ENCODE measurements around the gene BCL11B.

The BCL11B gene

DNA sequence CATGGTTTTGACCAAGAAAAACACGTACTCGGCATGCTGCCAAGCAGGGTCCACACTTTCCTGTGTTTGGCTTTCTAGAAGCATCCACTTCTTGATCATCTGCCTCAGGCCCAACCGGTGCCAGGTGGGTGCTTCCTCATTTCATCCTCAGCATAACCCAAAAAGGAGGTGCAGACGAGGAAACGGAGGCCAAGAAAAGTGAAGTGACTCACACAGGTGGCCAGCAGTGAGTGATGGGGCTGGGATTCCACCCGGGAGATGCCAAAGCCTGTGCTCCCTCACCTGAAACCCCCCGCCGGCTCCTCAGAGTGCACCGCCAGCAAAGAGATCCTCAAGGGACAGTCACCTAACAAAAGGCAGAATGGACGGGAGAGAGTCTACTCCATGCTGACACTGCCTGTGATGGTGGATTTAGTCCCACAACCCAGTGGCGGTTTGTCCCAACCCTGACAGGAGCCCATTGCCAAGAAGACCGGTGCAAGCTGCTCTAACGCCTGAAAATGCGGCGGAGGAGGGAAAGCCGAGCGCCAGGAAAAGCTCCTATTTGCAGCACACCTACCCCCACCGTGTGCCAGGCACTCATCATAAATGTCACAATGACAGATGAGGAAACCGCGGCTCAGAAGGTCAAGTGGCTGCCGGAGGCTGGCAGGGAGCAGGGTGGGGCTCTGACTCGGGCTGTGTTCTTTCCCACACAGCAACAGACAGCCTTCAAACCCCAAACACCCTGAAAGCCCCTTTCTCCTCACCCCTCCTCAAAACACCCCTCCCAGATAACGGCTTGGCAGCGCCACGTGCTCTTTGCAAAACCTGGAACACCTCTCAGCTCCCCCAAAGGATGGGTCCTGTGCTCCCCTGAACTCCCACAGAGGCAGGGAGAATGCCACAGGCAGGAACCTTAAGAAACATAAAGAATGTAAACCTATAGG is 18.8 kb downstream of the BCL11B start:
- no peak for DNase-seq

DNA sequence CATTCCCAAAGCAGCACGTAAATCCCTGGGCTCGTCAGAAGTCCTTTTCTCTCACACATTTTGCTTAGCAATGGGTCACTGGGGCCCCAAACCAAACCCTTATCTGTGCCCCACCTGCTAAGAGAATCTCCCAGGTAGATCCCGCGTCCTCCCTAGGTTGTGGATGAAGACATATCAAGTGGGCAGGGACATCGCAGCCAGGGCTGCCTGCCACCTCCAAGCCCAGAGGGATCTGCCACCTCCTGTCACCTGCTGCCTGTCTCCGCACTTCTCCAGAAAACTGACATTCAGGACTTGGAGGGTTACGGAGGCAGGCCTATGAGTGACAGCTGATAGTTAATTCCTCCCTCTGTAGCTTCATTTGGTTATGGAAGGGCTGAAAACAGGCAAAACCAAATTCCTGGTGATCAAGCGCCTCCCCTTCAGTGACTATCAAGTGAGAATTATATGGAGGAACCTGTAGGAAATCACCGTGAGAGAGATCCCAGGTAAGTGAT is 19.5 kb downstream of the BCL11B start:
- no peak for DNase-seq

DNA sequence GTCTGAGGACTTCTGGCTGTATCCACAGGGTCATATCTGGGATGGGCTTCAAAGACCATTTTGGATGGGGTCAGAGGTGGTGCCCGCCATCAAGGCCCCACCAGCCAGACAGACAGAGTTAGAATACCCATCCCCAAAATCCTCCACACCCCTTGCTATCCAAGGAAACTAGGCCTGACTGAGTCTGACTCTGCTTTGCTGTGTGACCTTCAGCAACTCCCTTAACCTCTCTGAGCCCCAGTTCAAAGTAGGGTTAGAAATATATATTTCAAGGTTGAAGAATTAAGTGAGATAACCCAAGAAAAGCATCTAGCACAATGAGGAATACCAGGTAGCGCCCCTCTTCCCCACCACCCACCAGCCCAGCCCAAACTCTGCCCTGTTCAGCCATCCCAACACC is 20.3 kb downstream of the BCL11B start:
- no peak for DNase-seq

DNA sequence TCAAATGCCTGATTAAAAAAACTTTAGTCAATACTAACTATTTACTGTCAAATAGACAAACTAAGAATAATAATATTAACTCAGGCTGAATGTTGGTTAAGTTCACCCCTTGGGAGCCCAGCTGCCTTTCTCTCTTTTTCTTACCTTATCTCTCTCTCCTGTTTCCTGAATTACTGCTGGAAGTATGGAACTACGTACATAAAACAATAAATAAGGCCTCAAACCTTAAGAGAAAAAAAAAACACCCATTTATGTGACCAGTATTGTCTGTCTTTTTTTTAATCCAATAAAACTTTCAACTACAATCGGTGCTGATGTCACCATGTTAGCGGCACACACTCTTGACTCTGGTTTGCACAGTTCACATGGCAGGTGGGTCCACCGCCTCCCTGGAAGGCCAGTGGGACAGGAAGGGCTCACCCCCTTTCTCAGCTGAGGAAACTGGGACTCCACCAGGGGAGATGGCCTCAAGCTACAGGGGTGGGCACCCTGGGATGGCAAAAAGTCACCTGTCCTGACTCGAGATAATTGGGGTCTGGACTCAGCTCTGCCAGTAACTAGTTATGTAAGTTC is 21.3 kb downstream of the BCL11B start:
- DNase-seq = no peak

DNA sequence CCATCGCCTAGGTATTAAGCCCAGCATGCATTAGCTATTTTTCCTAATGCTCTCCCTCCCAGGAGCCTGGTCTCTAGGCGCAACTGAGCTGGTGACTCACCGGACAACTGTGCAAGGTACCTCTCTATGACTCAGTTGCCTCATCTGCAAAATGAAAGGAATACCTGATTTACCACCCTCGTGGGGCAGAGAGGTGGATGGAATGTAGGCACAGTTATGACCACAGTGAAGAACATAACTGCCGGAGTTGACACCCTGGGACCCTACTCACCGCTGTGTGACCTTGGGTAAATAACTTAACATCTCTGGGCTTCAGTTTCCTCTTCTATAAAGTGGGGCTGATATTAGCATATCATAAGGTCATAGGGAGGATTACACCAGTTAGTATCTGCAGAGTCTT is 22.6 kb downstream of the BCL11B start:
- no peak for DNase-seq

DNA sequence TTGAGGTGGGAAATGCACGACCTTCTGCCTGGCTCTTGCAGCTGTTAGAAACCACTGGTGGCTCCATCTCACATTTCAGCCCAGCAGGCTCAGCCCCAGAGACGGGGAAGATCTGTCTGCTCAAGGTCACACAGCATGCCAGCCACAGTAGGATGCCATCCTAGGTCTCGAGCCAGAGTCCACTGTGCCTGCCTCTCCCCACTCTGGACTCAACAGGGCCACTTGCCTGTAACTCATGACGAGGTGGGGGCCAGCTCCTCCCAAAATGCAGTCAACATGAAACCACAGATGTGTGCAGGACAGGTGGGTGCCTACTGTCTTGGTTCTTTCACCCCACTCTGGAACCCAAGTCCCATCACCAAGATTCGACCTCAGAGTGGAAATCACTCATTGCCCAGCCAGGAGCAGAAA is 23.2 kb downstream of the BCL11B start:
- DNase-seq = no peak

DNA sequence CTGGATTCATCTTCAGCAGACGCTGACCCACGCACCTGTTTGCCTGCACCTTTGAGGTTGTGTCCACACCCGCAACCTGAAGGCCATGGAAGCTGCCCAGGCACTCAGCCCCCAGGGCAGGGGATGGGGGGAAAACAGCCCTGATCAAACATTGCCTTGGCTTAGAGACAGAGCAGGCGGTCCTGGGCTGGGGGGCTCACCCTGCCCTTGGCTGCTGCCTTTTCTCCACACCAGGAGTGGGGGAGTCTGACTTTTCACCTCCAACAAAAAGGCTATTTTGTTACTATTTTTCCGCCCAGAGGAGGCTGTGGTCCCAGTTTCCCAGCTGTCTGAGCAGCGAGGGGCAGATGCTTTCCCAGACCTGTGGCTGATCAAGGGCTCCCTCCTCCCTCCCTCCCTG is 24.2 kb downstream of the BCL11B start:
- DNase-seq = no peak

DNA sequence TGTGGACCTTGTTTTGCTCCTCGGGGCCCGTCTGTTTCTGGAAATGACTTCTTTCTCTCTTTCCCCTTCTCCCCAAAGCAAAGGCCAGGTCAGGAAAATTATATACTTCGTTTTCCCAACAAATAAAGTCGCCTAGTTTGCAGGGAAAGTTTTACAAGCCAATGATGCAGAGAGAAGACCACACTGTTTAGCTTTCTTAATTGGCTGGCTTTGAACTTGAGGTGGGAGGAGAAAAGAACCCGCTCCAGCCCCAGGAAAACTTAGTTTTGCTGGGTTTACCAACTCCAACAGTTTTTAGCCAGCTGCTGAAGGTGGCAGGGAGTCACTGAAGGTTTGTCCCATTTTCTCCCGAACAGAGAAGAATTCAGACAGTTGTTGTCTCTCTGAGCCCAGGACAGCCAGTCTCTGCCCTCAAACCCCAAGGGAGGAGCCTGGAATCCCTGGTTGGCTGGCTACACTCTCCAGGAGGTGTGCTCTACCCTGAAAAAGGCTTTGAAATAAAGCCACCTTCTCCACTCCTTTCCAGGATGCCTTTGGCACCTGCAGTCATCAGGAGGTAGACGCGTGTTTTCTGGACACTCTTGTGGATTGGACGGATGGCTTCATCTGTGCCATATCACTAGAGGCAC is 24.8 kb downstream of the BCL11B start:
- no peak for DNase-seq

DNA sequence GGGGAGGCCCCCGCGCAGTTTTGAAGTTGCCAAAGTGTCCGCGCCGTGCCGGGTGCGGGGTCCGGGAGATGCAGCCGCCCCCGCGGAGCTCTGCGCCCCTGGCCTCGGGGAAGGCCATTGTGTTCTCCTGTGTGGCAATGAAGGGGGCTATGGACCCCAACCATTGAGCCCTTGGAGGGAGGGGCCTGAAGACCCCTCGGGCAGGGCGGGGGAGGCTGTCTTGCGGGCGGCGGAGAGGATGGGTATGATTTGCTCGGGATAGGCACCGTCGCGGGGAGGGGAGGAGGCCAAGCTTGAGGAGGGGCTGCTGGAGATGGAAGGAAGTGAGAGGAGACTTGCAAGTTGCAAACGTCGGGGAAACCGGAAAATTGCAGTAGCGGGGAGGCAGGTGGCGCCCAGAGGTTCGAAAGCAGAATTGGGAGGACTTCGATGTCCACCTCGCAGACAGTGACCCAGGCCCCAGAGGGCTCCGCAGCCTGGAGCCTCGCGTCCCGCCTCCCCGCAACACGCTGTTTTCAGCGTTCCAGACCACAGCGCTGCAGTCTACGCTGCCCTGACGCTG is 25.4 kb downstream of the BCL11B start:
- no peak for DNase-seq

DNA sequence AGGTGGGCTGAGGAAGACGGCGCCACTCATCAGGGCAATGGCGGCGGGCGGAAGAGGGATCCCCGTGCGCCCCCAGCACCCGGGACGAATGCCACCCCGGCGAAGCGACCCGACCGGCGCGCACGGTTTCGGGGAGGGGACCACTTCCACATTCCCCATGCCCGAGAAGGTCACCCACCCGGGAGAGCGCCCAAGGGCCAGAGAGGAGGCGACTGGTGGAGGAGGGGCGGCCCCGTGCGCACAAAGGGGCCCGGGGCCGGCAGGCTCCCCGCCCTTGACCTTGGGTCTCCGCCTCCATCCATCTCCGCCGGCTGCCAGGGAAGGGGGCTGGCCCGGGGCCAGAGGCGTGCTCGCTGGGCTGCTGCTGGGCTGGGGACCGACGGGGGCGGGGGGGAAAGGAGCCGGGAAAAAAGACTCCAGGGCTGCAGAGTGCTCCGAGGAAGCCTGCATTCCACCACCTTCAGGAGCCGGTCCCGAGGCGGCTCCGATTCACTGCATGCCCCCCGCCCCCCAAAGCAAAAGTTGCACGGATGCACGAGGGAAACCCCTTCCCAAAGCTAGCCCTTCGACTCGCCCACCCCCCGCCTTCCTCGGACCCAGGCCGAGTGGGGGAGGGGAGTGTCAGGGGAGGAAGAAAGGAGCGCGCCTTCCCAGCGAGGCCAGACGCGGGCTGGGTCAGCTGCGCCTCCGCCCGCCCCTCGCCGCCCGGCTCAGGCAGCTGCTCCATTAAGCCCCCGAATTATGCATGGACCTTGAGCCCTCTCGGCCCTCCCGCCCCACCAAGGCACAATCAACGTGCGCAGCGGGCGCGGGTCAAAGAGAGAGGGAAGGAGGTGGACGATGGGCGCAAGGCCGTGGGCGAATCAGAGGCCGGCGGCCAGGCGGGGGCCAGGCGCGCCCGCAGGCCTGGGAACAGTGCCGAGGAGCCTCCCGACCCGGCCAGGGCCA is 26.2 kb downstream of the BCL11B start:
- DNase-seq = no peak

DNA sequence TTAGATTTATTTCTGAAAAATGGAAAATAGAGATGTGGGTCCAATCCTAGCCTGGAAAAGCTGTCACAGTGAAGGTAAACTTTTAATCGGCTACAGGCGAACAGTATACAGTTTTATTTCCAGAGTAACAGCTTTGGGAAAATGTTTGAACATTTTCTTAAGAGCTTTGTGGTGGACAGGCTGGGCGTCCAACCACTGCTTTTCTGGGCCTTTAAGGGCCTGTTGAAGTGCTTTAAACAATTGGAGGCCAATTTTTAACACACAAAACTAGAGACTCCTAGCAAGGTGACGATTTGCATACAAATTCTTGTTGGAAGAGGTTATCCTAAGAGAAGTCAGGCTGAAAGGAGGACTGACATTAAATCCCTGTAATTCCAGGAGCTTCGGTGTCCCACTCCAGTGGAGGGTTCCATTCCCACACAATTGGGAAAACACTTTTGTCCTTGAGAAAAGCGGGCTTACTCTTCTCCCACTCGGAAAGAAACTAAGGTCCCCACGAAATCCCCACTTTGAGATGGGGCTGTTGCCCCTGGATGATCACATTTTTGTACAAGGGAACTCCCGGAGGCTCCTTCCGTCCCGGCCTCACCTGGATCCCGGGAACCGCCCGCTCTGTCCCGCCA is 26.9 kb downstream of the BCL11B start:
- DNase-seq = no peak

DNA sequence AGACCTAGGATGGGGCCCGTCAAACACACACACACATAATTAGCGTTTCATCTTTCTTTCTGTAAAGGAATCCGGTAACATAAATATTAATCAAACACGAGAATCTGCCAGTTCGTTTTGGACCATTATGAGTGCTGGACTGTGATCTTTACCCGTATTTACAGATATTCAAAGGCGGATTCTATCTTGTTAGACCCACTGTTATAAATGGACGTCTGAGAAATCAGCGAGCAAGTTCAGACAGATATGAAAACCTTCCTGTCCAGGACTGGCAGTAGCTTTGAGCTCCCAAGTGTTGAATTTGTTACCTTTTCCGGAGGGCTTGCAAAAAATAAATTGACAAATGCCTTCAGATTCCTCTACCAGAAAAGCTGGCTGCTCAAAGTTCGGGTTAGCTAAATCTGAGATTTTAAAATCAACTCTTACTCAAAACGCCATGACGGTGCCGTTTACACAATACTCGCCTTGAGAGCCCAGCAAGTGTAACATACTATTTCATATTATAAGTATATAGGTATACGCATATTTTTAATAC is 27.6 kb downstream of the BCL11B start:
- DNase-seq = no peak

DNA sequence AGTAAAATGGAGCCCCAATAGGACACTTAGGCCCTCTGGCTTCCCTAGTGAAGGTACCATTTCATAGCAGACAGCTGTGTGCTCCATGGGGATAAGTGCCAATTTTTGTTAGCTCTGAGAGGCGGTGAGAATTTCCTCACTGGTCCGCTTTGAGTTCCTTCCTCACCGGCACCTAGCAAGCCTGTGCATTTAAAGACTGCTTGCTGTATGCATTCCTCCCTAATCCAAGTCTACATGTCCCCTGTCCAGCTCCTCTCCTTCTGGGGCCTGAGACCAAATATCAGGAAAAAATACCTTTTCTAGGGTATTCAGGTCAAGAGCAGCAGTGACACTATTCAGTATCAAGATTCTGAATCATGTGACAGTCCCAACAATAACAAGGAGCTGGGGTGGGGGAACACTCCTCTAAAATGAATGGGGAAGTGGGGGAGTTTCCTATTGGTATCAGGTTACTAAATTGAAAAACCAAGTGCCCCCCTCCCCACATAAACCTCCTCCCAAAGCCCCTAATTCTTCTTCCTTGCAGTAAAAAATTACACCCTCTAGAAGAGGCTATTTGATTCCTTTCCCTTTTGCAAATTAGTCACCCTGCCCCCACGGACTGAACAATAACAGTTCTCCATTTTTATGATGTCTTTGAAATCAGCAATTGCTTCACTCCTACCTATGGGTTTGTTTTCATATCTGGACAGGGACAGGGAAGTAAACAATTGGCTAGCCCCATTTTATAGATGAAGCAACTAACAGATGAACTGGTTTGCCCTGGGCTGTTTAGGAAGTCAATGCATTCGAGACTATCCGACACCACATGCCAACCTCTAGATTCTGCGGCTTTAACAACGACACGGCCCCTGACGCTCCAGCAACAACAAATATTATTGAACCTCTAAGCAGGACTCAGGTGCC is 28.9 kb downstream of the BCL11B start:
- DNase-seq = no peak

DNA sequence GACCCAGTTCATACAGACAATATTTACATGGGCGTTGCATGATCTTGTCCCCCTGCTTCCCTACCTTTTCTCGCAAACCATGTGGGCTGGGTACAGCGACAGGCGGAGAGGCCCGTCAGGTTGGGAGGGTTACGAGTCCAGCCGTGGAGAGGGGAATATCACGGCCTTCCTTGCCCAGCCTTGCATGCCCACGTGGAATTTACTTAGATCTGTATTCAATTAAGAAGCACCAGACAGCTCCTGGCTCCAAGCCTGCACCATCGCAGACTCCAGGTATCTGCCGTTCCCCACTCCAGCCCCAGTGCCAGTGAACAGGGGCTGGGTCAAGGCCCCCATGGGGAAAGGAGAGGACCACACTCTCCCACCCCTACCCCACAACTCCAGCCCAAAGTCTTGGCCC is 29.8 kb downstream of the BCL11B start:
- DNase-seq = no peak

DNA sequence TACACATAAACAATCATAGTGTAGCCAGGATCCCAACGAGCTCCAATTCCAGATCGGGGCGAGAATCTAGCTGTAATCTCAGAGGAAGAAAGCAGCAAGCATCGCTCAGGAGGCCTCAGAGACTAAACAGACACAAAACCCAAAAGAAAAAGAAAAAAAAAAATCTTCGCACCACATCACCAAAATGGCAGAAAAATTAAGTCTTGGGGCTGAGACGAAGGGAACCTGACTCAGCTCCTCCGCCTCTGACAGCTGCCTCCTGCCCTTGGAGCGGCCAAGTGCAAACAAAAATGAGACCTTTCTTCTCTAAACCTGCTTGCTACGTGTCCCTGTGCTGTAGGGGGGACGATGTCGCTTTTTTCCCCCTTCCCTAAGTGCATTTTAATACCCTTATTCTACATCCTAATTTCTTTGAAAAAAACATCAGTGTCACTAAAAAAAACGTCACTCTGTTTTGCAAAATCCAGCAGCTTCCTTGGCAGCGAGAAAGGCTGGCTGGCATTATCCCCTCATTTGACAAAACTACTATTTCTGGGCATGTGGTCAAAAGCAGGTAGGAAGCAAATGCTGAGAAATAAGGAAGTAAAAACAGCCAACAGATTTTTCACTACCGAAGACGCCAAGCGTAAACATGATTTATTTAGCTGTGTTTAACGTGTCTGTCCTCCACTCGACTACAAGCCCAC is 30.5 kb downstream of the BCL11B start:
- no peak for DNase-seq

DNA sequence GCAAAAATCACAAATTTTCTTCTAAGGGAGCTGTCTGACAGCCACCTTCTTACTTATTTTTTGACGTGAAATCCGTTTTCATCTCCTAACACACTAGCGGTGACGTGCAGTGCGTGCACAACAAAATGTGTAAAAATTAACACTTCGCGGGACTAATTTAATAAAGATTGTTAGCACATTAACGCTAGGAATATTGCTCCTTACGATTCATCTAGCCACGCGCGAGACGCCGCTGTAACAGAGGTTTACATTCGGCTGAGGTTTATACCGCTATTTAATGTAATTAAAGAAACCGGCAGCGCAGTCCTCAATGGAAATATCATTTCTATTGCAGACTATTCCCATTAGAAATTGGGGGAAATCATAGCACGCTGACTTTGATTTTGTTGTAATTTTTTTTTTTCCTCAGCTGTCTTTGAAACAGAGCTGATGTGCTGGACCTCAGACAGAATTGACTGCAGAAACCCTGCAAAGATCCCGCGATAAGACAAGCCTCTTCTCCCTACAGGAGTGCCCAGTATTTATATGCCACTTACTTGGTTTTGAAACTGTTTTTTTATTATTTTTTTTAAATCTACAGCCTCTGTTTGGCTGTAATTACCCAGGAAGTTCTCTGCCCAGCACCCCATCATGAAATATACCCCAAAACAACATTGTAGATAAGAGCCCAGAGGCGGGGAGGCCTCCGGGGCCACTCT is 31.2 kb downstream of the BCL11B start:
- DNase-seq = no peak

DNA sequence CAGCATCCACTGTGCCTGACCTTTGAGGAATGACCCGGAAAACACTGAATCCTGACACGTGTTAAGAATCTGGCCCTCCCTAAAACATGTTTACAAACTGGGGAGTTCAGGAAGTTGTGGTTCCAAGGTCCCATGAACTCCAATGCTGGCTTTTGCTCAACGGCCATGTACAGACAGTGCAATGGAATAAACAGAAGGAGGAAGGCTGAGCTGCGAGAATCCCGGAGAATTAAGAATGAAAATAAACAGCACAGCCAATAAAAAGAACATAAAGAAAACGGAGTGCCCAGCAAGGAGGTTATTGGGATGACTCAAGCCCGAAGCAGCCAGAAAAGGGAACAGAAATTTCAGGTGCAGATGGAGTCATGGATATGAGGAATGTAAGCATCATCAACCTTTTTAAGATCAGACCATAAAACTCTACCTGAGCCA is 32.3 kb downstream of the BCL11B start:
- DNase-seq = no peak

DNA sequence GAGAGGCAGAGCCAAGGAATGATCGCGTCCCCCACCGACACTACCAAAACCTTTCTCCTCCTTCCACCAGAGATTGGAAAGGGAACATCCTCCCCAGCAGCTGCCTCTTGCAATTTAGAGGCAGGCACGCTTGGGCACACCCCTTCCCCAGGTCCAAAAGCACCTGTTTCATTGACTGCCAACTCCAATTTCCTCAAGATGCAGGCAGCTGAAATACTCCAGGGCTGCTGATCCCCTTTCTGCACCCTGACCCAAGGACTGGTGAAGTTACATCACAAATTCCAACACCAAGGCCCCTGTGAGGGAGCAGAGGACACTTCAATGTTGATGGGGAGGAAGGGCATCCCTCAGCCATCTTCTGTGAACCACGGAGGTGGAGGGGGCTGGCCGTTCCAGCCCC is 33.8 kb downstream of the BCL11B start:
- DNase-seq = no peak

DNA sequence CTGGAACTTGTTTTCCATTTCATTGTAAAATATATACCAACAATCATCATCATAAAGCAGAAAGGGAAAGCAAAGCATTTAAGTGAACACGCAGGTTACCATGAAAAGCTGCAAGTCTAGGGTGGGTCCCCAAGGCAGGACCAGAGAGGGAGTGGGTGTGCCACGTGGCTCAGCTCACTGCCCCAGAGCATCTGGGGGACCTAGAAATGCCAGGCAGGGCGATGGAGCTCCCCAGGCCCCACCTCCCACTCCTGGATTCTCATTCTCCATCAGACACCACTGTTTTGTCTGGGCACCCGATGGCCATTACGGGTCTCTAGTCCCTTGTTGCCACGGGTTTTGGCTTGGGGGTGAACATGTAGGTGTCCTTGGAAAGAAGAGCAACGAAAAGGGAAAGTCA is 34.7 kb downstream of the BCL11B start:
- no peak for DNase-seq

Measured in midbrain (tissue), 1 donor.